ENCODE results near the gene CCDC187. TPM values are rescaled to one million over a fixed set of nuclear protein-coding genes. Genes with fewer than 3 reads are reported as not detected.

Gene CCDC187
- total RNA-seq, 1 experiment from 2014 or later = 0.11 TPM

DNA sequence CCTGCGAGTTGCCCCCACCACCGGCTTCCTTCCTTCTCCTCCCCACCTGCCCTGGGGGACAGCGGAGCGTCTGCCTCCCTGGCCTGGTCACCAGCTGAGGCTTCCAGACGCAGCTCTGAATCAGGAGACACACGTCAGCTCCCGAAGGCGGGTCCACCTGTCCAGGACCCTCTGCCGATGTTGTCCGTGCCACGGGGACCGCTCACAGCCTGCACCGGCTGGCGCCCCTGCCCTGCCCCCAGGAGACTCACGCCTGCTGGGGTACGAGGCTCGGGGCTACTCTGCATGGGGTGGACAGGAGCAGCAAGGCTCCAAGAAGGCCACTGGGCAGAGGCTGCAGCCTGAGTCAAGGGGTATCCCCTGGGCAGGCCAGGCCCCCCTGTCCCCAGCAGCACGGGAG lies 1.9 kb upstream of the CCDC187 start:
- POLR2A ChIA-PET = no interaction called here
- Mint-ChIP-seq H3K27me3 (ENCODE audit: insufficient read depth, unreplicated experiment) (no peaks in the 10 kb centered on the region), H3K9me3 (ENCODE audit: unreplicated experiment) (no peaks in the 10 kb centered on the region), H3K4me3 (ENCODE audit: unreplicated experiment) (no peak overlapping the region), H3K4me1 (ENCODE audit: low read depth, unreplicated experiment) (no peaks in the 10 kb centered on the region), H3K27ac (ENCODE audit: unreplicated experiment) (no peak overlapping the region), H3K36me3 (ENCODE audit: insufficient read depth, unreplicated experiment) (no peaks in the 10 kb centered on the region)
- no TSS peak for BruUV-seq (replicated peaks)
- Histone ChIP-seq H3K9me3 (peaks cover 8% of the 10 kb centered on the region; the same call in 1 of the 2 replicates), H3K4me1 (no peaks in the 10 kb centered on the region), H3K36me3 (ENCODE audit: control insufficient read depth, insufficient read depth, low read length) (no peaks in the 10 kb centered on the region), H3K4me3 (ENCODE audit: low read depth, low read length) (no peak overlapping the region), H3K27me3 (replicated peaks; ENCODE audit: control insufficient read depth, insufficient read depth, low read length) (no peaks in the 10 kb centered on the region)
- TF ChIP-seq CTCF (IDR thresholded peaks at IDR 0.05; ENCODE audit: insufficient read depth in 1 of 2, low read depth in 1 of 2, low read length in 1 of 2, severe bottlenecking in 1 of 2, unreplicated experiment in 1 of 2) = no peak
- CTCF ChIA-PET = interaction anchor here (0.7 kb wide), 1 partner anchor 1134 kb away, joined by 3 read pairs; no protein-coding TSS in a partner anchor
- intact Hi-C loops (cut with micrococcal nuclease; ENCODE audit: unreplicated experiment) = no loop called here
- no peak for DNase-seq

- Histone ChIP-seq H3K36me3 (ENCODE audit: control insufficient read depth, insufficient read depth, low read length) (no peaks in the 10 kb centered on the region), H3K9me3 (peaks cover 8% of the 10 kb centered on the region; the same call in 1 of the 2 replicates), H3K4me3 (ENCODE audit: low read depth, low read length) (no peak overlapping the region), H3K4me1 (no peaks in the 10 kb centered on the region), H3K27me3 (replicated peaks; ENCODE audit: control insufficient read depth, insufficient read depth, low read length) (no peaks in the 10 kb centered on the region)
- TF ChIP-seq CTCF (IDR thresholded peaks at IDR 0.05; ENCODE audit: insufficient read depth in 1 of 2, low read depth in 1 of 2, low read length in 1 of 2, severe bottlenecking in 1 of 2, unreplicated experiment in 1 of 2) = no peak
- intact Hi-C loops (cut with micrococcal nuclease; ENCODE audit: unreplicated experiment) = no loop called here
- no TSS peak for BruUV-seq (replicated peaks)
- Mint-ChIP-seq H3K27ac (ENCODE audit: unreplicated experiment) (no peak overlapping the region), H3K4me1 (ENCODE audit: low read depth, unreplicated experiment) (no peaks in the 10 kb centered on the region), H3K9me3 (ENCODE audit: unreplicated experiment) (no peaks in the 10 kb centered on the region), H3K36me3 (ENCODE audit: insufficient read depth, unreplicated experiment) (no peaks in the 10 kb centered on the region), H3K27me3 (ENCODE audit: insufficient read depth, unreplicated experiment) (no peaks in the 10 kb centered on the region), H3K4me3 (ENCODE audit: unreplicated experiment) (no peak overlapping the region)
- ChIA-PET POLR2A (no interaction called here), CTCF (no interaction called here)
- DNase-seq = no peak
Observed at GRCh38 chr9:136304981-136305380, 1.1 kb upstream of the CCDC187 start.

GRCh38 chr9:136304456-136304855 lies 562 bp upstream of the CCDC187 start:
- Mint-ChIP-seq H3K4me1 (ENCODE audit: low read depth, unreplicated experiment) (no peaks in the 10 kb centered on the region), H3K4me3 (ENCODE audit: unreplicated experiment) (no peak overlapping the region), H3K36me3 (ENCODE audit: insufficient read depth, unreplicated experiment) (no peaks in the 10 kb centered on the region), H3K27me3 (ENCODE audit: insufficient read depth, unreplicated experiment) (no peaks in the 10 kb centered on the region), H3K9me3 (ENCODE audit: unreplicated experiment) (no peaks in the 10 kb centered on the region), H3K27ac (ENCODE audit: unreplicated experiment) (no peak overlapping the region)
- no TSS peak for BruUV-seq (replicated peaks)
- Histone ChIP-seq H3K9me3 (peaks cover 8% of the 10 kb centered on the region; the same call in 1 of the 2 replicates), H3K4me3 (ENCODE audit: low read depth, low read length) (no peak overlapping the region), H3K36me3 (ENCODE audit: control insufficient read depth, insufficient read depth, low read length) (no peaks in the 10 kb centered on the region), H3K4me1 (no peaks in the 10 kb centered on the region), H3K27me3 (replicated peaks; ENCODE audit: control insufficient read depth, insufficient read depth, low read length) (no peaks in the 10 kb centered on the region)
- intact Hi-C loops (cut with micrococcal nuclease; ENCODE audit: unreplicated experiment) = no loop called here
- ChIA-PET CTCF (no interaction called here), POLR2A (no interaction called here)
- DNase-seq = no peak
- TF ChIP-seq CTCF (IDR thresholded peaks at IDR 0.05; ENCODE audit: insufficient read depth in 1 of 2, low read depth in 1 of 2, low read length in 1 of 2, severe bottlenecking in 1 of 2, unreplicated experiment in 1 of 2) = no peak
